GM12892 (cell line): Measurements from ENCODE around the gene EPB41L2.

ENCODE experiments used
- DNase-seq: peaks from one replicate; pipeline ENCODE4 v3.0.0; 2011; ENCODE audit not compliant: insufficient read length
- FAIRE-seq: peaks from 2 replicates; lab custom pipeline; 2011; peaks lifted over from hg19 to GRCh38; lab: Jason Lieb, UNC
- POLR2A ChIP-seq: IDR thresholded peaks from 2 replicates; pipeline ENCODE4 v1.6.1; 2011; ENCODE audit warnings: low read depth, low read length, control low read depth
- POLR2AphosphoS5 ChIP-seq: IDR thresholded peaks from 2 replicates; pipeline ENCODE4 v1.6.1; 2011; ENCODE audit warnings: low read depth, low read length, control low read depth
- TAF1 ChIP-seq: IDR thresholded peaks from 2 replicates; pipeline ENCODE4 v1.6.1; 2011; ENCODE audit warnings: low read depth, mild to moderate bottlenecking, control low read depth, low read length, borderline replicate concordance

Gene EPB41L2

GRCh38 chr6:130978660-130979396 is 84.2 kb downstream of the EPB41L2 start:
- TF ChIP-seq POLR2A (no peak), POLR2AphosphoS5 (no peak), TAF1 (no peak)
- FAIRE-seq (no peak), DNase-seq (no peak)

- FAIRE-seq (no peak), DNase-seq (no peak)
- no peak for TF ChIP-seq POLR2AphosphoS5
- no peak for TF ChIP-seq POLR2A
- no peak for TF ChIP-seq TAF1
These were observed 84.9 kb downstream of the EPB41L2 start for GRCh38 chr6:130978180-130978579.

GRCh38 chr6:130975325-130975724 is 87.7 kb downstream of the EPB41L2 start:
- FAIRE-seq = no peak
- DNase-seq = no peak
- no peak for TF ChIP-seq POLR2A
- TF ChIP-seq TAF1 = no peak
- no peak for TF ChIP-seq POLR2AphosphoS5

- DNase-seq (no peak), FAIRE-seq (no peak)
These were observed 89.3 kb downstream of the EPB41L2 start for GRCh38 chr6:130973521-130974277.

GRCh38 chr6:130971504-130971903 is 91.5 kb downstream of the EPB41L2 start:
- no peak for TF ChIP-seq TAF1
- no peak for TF ChIP-seq POLR2AphosphoS5
- no peak for TF ChIP-seq POLR2A
- FAIRE-seq (no peak), DNase-seq (no peak)

More at GRCh38 chr6:130973521-130974277, 89.3 kb downstream of the EPB41L2 start:
- no peak for TF ChIP-seq TAF1

- no peak for FAIRE-seq
- TF ChIP-seq POLR2A (no peak), POLR2AphosphoS5 (no peak), TAF1 (no peak)
- DNase-seq = no peak
These were observed 92.1 kb downstream of the EPB41L2 start for GRCh38 chr6:130970839-130971410.

GRCh38 chr6:130969791-130970491 is 93.1 kb downstream of the EPB41L2 start:
- DNase-seq (no peak), FAIRE-seq (no peak)
- TF ChIP-seq POLR2A = no peak
- no peak for TF ChIP-seq TAF1
- TF ChIP-seq POLR2AphosphoS5 = no peak

- no peak for FAIRE-seq
- DNase-seq = no peak
- TF ChIP-seq TAF1 (no peak), POLR2AphosphoS5 (no peak), POLR2A (no peak)
These were observed 93.9 kb downstream of the EPB41L2 start for GRCh38 chr6:130969166-130969565.

- FAIRE-seq (no peak), DNase-seq (no peak)
- TF ChIP-seq TAF1 (no peak), POLR2AphosphoS5 (no peak)
These were observed 94.6 kb downstream of the EPB41L2 start for GRCh38 chr6:130968476-130968875.

GRCh38 chr6:130967502-130968445 is 95.3 kb downstream of the EPB41L2 start:
- no peak for FAIRE-seq
- TF ChIP-seq POLR2AphosphoS5 (no peak), TAF1 (no peak), POLR2A (no peak)
- DNase-seq = no peak
